ENCODE results near the gene GSE1.

GSE1 gene

DNA sequence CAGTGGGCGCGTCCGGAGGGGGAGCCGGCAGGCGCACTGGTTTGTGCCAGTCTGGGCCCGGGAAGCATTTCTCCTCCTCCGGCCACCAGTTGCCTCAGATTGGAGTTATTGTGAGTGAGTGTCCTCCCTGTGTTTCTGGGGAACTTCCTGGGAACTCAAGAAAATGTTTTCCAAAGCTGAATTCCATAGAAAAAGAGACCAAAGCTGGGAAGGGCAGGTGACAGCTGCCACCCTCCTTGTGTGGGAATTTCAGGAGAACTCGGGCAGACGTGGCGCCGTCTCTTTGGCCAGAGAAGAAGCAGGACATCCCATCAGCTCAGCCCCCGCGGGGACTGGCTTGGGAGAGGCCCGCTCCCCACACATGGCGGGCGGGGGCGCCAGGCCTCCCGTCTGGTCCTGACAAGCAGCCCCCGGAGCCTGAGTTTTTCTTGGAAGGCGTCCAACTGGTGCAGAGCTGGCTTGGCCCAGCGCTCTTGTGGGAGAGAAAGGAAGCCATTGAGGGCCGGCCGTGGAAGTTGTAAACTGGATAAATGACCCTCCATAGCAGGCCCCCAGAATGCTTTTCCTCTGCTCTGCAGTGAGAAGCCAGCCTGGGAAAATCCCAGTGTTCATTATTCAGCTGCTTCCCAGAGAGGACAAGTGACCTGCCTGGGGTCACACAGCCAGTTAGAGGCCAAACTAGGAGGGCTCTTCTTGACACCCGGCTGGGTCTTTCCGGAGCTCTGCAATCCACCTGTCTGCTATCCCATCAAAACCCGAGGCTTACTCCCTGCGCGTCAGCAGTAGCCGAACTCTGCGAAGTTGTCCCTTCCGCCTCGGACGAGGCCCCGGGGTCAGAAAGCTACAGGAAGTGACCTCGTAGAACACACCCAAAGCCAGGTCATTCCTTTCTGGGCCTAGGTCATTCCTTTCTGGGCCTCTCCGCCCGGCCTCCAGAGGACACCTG lies 39.2 kb upstream of the GSE1 start:
- peak; percentile 73 for DNase-seq (ENCODE audit: low spot score)

DNA sequence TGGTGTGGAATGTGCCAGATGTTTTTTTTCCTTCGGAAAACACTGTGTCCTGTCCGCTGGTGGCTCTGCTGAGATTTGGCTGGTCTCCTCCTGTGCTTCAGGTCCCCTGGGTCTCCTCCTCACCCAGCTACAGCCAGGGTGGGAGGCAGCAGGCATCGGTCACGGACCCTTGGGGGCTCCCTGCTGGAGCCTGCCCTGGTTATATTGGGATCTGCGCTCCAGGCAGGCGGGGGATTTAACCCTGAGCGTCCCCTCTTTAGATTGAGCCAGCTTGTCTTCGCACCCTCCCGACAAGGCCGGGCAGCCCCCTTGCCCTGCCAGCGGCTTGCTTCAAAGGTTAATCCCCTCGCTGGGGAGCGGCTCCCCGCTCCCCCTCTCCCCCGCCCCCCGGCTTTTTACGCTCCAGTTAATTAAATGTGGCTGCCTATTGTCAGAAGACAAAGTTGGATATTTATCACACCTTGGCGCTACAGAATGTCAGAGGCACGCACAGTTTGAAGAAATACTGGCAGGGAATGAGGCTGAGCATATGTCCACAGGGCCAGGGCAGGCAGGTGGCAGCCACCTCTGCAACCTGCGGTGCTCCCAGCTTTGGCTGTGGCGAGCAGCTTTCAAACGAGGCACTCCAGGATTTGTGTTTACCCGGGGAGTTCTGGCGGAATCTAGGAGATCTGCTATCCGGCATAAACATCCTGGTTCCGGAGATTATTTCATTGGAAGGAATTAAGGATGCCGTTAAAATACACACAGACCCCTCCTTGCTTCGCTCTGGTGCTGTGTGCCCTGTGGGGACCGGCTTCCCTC lies 38.2 kb upstream of the GSE1 start:
- no peak for DNase-seq (ENCODE audit: low spot score)

DNA sequence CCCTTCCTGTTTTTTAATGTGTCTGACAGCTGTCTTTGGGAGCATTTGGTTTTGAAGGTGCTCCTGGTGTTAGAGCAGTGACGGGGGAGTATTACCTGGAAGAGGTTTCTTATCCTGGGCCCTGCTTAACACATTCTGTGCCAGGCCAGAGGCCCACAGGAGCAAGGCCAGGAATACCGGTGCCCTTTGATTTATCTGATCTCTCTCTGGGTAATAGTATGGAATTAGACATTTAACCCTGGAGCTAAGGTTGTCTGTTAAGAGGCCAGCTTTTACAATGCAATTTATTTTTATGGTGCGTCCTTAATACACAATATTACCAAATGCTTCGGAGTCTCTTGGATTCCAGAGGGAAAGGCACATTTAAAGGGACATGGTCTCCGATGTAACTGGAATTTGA lies 37.2 kb upstream of the GSE1 start:
- no peak for DNase-seq (ENCODE audit: low spot score)

DNA sequence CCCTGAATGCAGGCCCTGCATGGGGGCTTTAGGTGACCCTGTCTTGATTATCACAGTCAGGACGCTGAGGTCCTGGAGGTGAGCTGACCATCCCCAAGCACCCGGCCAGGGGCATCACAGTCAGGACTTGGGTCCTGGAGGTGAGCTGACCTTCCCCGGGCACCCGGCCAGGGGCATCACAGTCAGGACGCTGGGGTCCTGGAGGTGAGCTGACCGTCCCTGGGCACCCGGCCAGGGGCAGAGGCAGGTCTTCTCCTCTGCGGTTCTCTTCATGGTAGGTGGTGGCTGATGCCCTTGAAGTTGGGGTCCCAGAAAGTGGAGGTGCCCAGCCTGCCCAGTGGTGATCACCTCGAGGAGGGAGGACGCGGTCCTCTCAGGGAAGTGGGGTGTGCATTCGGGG lies 36.2 kb upstream of the GSE1 start:
- no peak for DNase-seq (ENCODE audit: low spot score)

DNA sequence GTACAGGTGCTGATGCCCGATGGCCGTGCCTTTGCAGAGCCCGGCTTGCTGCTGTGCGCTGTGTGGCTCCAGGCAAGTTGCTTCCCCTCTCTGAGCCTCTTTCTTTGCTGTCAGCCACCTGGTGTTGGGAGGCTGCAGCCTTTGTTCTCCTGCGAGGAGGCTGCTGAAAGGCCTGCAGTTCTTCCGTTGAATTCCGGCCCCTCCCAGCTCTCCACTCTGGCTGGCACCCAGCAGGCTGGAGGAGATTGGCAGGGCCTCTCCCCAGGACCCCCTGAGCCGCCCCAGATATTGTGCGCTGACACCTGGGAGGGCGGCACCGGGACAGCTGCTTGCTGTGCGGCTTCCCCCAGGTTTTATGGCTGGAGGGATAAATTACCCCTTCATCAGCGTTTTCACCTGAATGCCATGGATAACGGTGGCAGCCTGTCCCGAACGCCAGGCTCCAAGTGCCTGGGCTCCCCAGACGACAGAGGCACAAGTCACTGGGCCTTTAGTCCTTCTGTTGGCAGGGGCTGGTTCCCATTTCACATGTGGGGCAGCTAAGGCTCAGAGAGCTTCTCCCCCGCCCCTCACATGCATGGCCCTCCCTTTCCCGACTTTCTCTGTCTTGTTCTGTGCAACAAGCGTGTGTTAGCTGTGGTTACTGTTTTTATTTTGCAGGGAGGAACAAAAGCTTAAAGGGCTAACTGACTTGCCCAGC lies 35.1 kb upstream of the GSE1 start:
- no peak for DNase-seq (ENCODE audit: low spot score)

DNA sequence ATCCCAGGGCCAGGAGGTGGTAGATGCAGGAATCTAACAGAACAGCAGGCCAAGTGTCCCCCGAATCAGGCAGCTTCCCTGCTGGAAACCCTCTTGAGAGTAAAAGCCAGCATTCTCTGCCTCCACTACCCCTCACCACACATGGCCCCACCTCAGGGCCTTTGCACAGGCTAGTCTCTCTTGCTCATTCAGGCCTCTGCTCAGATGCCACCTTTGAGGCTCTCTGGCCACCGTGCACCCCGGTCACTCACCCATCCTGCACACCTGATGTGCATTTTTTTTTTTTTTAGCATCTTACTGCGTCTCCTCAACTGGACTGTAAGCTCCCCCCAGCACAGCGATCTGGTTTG lies 34.5 kb upstream of the GSE1 start:
- DNase-seq (ENCODE audit: low spot score): no peak

DNA sequence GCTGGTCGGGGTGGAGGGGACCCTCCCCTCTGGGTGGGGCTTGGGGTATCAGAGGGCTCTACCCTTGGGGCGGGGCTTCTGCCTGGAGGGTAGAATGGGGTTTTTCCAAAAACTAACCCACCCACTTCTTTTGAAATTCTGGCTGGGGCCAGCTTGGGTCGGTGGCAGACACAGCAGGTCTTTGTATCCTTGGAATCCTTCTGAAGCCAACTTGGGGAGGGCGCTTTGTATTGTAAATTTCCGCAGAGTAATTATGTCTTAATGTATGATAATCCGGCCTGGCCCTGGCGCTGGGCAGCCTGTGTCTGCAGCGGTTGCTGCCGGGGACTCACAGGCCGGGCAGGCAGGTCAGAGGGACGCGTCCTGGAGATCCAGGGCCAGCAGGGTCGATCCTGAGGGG lies 33.9 kb upstream of the GSE1 start:
- DNase-seq (ENCODE audit: low spot score): no peak

DNA sequence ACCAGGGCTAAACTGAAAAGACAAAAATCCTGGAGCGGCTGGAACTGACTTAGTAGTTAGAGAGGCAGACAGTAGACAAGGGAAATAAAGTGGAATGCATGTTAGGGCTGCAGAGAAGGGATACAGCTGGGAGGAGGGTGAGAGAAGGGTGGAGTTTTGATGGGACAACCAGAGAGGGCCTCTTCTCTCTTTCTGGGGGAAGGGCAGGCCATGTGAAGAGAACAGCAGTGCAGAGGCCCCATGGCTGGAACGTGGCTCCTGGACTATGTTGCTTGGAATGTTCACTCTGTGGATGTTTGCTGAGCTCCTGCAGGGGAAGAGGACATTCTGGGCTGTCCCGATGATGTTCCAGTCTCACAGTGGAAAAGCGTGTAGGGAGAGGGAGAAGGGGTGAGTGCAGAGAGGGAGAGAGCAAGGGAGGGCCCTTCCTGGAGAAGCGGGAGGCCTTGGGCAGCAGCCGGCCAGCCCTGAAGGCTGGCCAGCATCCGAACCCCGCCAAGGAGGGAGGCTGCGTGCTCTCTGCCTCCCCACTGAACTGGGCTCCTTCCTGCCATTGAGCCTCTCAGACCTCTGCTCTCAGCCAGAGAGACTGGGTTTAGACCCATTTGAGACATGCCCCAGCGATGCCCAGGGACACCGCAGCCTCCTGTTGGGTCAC lies 33.1 kb upstream of the GSE1 start:
- DNase-seq (ENCODE audit: low spot score): no peak

DNA sequence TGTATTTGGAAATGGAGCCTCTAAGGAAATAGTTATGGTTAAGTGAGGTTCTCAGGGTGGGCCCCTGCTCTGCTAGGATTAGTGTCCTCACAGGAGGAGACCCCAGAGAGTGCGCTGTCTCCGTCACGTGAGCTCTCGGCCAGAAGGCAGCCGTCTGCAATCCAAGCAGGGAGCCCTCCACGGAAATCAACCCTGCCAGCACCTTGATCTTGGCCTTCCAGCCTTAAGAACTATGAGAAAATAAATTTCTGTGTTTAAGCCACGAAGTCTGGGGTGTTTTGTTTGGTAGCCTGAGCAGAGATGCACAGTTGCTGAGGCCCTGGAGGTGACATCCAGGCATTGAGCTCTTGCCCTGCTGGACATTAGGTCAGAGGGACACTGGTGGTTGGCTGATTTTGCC lies 32.4 kb upstream of the GSE1 start:
- DNase-seq (ENCODE audit: low spot score): no peak

DNA sequence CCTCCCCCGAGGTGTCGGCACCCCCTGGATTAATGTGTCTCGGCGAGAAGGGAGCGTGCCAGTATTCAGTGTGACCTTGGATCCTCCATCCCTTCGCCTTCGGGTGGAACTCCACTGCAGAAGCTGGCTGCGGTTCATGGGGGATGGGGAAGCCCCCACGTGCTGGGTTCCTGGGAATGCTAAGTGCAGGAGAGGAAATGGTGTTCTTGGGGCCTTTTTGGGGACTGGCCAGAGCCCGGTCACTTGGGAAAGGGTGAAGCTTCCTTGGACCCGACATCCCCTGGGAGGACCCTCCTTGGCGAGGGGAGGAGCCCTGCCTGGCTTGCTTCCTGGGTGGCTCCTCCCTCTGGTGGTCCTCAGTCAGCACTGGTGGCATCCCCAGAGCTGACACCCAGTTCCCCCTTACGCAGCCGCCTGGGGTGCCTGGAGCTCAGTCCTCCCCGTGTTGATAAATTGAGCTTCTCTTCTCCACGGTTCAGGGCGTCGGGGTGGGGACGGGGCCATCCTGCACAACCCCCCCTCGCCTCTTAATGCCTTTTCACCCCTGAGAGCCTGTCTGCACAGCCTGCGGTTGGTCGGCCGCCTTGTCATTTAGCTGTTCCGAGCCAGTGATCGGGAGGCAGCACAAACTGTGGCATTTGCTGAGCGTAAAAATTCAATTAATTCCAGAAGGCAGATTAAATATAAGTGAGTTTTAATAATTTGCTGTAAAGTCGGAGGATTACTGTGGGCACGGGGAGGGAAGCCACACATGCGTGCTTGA lies 30.7 kb upstream of the GSE1 start:
- DNase-seq (ENCODE audit: low spot score): no peak

DNA sequence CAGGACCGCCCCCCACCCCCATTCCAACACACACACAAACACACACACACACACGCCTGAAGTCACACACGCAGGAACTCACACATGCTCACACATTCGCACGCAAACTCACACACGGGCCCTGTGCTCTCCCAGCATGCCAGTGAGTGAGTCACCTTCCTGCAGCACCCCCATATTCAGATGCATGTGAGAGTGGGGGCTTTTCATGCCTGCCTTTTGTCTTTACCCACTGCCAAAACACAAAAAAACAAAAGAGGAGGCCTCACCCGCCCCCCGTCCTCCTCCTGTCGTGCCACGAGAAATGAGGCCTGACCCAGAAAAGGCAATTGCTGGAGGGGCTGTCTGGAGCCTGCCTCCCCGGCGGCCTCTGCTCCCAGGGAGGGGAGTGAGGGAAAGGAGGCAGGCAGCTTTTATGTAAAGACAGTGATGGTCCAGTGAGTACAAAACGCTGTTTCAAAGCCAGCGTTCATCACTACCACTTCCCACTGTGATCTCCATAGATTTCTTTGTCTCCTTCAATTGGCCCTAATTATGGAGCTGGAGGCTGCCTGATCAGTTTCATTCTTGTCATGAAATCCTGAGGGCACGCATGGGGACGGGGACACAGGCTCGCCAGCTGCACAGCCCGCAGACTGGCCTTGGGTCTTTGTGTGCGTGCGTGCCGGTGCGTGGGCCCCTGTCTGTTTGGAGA lies 29.5 kb upstream of the GSE1 start:
- DNase-seq (ENCODE audit: low spot score): no peak

DNA sequence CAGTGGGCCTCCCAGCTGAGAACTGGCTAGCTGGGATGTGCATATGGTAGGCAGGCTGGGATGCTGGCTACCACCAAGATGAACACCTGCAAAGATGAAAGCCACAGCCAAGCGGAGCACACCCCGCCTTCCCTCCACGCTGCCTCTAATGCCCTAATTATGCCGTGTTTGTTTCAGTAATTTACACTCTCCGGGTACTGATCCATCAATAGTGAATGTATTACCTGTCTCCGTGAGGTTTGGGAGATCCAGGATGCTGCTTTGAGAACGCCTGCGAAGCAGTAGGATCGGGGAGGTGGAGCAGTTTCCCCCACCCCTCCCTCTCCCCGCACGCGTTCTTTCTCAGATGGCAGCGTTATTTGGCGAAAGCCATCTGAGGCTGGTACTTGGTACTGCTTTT lies 28.9 kb upstream of the GSE1 start:
- no peak for DNase-seq (ENCODE audit: low spot score)

DNA sequence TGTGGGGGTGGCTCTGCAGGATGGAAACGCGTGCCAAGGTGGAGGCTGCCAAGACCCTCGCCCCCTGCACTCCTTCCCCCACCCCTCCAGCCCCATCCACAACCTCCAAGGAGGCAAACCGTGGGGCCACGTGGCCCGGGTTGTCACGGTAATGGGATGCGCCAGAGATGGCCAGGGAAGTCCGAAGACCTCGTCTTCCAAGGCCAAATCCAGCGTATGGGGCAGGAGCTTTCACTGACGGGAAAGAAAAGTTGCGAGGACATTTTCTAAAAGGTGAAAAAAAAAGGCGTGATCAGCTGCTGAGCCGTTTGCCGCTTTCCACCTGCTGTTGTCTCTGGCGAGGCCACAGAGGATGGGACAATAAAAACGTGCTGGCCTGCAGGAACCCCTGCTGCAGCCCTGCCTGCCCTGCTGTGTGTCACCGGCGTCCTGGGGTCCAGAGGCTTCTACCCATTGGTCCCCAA lies 28.3 kb upstream of the GSE1 start:
- no peak for DNase-seq (ENCODE audit: low spot score)

DNA sequence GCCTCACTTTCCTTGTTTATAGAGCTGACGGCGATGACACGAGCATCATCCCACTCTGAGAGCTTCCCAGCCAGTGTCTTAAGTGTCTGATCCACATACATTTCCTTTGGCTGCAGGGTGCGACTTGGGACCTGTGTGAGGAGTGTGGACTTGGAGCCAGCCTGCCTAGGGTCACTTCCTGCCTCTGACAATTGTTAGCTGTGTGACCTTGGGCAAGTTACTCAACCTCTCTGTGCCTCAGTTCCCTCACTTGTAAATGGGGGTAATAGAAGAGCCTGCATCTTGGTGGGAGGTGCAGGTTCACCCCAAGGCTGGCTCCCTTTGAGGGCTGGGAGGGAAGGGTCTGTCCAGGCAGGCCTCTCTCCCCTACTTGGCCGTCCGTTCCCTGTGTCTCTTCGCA lies 27.4 kb upstream of the GSE1 start:
- no peak for DNase-seq (ENCODE audit: low spot score)

DNA sequence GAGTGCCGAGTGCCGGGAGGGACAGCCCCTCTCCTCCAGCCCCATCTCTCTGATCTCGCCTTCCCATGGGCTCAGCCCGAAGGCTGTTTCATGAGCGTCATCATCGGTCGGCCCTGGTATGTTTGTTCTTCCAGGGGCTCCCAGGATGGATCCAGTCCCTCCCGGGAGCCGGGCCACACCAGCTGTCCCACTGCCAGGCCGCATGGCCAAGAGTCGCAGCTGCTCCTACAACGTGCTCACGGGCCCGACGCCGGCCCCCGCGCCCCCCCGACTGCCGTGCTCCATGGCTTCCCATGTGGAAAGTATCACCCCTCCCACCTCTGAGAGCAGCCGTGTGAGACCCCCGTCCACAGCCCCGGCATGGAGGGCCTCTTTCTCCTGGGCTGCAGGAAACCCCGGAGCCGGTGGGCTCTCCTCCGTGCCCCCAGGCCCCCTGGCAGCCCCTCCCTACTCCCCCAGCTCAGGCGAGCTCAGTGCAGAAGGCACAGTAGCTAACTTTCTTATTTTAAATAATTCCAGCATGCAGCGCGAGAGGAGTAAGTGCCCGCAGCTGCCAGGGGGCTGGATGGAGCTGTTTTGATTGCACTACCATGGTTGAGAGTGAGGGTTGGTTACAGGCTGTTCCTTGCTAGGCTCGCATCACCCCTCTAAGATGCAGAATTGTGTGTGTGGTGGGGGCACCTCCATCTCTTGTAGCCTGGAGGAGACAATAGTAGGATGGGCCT lies 26.6 kb upstream of the GSE1 start:
- DNase-seq (ENCODE audit: low spot score): peak; percentile 61

DNA sequence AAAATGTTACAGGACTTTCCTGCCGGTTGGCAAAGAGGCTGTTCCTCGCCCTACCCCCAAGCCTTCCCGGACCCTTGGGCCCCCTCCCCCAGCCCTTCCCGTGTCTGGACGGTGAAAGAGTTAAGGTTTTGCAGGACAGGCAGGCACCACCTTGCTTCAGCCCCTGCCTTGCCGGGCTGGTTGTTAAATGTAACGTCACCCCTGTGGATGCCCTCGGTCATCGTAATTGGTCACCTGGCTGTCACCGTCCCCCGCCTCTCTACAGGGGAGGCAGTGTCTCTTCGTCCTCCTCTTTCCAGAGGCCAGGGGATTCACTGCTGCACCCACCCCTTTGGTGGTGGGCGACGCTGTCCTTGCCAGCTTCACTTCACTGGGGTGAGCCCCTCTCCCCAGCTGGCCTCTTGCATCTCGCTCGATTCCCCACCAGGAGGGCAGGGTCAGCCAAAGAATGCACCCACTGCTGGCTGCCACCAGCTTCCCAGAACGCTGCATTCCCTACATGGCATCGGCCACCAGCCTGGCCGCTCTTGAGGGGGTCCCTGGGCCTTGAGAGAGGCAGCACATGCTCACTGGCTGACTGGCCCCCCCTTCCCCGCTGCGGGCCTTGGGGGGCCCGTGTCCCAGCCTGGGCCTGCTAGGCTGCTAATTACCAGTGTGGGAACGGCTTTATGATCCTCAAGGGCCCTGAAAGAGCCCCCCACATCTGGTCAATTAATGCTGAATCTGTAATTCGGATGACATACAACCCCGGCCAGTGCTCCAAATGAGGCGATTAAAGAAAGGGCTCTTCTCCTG lies 25.2 kb upstream of the GSE1 start:
- DNase-seq (ENCODE audit: low spot score): no peak

DNA sequence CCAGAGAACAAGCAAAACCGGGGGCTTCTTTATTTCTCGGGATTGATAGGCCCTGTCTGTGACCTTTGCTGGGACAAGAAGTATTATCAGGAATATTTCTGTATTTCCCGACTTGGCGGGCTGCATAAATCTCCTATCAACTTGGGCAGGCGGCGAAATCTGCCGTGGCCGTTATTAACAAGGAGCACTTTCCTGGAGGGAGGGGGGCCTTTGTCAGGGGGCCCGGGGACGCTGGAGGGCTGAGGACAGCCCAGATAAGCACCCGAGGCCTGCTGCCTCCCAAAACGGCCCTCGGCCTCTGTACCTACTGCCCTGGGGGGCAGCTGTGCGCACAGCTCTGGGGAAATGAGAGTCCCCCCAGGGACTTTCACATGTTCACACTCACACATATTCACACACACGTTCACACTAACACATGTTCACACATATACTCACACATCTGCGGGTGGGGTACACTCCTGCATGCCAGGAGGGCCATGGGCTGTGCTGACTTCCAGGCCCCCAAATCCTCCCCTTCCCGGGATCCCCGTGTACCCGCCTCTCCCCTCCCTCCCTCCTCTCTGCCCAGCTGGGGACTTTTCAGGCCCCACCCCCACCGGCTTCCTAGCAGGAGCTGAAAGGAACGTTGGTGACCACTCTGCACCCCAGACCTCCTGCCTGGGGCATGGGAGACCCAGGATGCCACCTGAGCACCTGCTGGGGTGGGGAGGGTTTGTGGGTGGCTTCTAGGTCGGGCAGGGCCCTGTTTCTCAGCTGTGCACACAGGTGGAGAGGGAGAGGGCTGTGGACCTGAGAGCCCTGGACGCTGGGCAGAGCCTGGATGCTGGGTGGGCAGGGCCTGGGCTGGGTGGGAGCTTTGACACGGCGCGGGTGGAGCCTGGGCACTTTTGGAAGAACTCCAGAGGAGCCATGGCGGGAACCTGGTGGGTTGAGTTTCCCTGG lies 24.3 kb upstream of the GSE1 start:
- DNase-seq (ENCODE audit: low spot score): no peak

Data from SK-N-DZ (cell line).